ENCODE data around the gene NPIPA5.
"Not testable (repeated sequence)": the region's sequence is repeated elsewhere in the genome, so short reads cannot be mapped to it uniquely, and the experiment has no call there.

The NPIPA5 gene

DNA sequence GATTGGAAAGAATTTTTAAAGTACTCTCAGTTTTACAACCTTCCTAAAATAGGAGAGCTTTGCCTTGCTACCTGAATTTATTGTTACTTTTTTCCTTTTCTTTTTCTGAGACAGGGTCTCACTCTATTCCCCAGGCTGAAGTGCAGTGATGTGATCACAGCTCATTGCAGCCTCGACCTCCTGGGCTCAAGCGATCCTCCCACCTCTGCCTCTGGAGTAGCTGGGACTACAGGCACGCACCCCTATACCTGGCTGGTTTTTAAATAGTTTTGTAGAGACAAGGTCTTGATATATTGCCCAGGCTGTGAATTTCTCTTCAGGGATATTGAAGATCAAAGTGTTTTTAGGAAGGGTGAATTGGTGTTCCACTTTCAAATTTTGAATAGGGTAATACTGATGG lies 21.2 kb upstream of the NPIPA5 start:
- Mint-ChIP-seq H3K4me3 (no peak overlapping the region), H3K9me3 (no peaks in the 10 kb centered on the region), H3K4me1 (ENCODE audit: low read depth) (peaks cover 3% of the 10 kb centered on the region), H3K36me3 (ENCODE audit: low read depth) (no peaks in the 10 kb centered on the region), H3K27ac (no peak overlapping the region), H3K27me3 (peaks cover 23% of the 10 kb centered on the region)

DNA sequence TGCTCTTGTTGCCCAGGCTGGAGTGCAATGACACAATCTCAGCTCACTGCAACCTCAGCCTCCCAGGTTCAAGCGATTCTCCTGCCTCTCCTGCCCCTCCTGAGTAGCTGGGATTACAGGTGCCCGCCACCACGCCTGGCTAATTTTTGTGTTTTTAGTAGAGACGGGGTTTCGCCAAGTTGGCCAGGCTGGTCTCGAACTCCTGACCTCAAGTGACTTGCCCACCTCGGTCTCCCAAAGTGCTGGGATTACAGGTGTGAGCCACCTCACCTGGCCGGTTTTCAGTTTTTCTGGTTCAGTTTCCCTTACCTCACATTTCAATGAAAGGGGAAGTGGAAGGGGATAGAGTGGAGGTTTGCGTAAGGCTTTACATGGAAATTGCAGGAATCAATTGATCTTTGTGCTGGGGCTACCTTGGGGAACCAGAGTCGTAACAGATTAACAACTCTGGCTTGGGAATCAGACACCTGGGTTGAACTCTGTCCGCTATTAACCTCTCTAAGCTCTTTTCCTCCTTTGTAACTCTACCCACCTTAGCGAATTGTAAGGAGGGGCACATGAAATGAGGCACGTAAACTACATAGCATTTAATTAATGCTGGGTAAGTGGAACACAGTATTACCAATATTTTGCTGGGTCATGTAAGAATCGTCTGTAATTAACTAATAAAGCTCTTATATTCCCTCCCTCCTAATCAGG lies 20.7 kb upstream of the NPIPA5 start:
- Mint-ChIP-seq H3K4me1 (ENCODE audit: low read depth) (peaks cover 3% of the 10 kb centered on the region), H3K36me3 (ENCODE audit: low read depth) (no peaks in the 10 kb centered on the region), H3K27ac (no peak overlapping the region), H3K4me3 (no peak overlapping the region), H3K9me3 (no peaks in the 10 kb centered on the region), H3K27me3 (peaks cover 23% of the 10 kb centered on the region)

GRCh38 chr16:15396948-15397594 lies 19.0 kb upstream of the NPIPA5 start:
- Mint-ChIP-seq H3K4me1 (ENCODE audit: low read depth) (peaks cover 3% of the 10 kb centered on the region), H3K27me3 (peaks cover 30% of the 10 kb centered on the region), H3K36me3 (ENCODE audit: low read depth) (no peaks in the 10 kb centered on the region), H3K27ac (no peak overlapping the region), H3K4me3 (no peak overlapping the region), H3K9me3 (no peaks in the 10 kb centered on the region)

DNA sequence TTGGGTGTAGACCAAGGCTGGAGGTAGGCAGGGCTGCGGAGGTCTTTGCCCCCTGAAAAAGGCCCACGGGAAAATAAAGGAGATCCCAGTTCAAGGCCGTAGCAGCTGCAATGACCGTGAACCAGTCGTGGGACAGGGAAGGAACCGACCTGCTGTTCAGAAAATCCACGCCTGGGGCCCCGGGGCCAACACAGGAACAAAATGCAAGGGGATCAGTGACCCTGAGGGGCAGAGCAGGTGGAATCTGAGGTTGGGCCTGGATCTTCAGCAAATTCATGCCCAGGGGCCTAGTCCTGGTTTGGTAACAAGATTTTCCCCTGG lies 18.4 kb upstream of the NPIPA5 start:
- H3K9me3 Mint-ChIP-seq; H3K27ac Mint-ChIP-seq; H3K36me3 Mint-ChIP-seq (ENCODE audit: low read depth); H3K4me1 Mint-ChIP-seq (ENCODE audit: low read depth); H3K4me3 Mint-ChIP-seq: not testable (repeated sequence)
- peaks cover 33% of the 10 kb centered on the region for H3K27me3 Mint-ChIP-seq

DNA sequence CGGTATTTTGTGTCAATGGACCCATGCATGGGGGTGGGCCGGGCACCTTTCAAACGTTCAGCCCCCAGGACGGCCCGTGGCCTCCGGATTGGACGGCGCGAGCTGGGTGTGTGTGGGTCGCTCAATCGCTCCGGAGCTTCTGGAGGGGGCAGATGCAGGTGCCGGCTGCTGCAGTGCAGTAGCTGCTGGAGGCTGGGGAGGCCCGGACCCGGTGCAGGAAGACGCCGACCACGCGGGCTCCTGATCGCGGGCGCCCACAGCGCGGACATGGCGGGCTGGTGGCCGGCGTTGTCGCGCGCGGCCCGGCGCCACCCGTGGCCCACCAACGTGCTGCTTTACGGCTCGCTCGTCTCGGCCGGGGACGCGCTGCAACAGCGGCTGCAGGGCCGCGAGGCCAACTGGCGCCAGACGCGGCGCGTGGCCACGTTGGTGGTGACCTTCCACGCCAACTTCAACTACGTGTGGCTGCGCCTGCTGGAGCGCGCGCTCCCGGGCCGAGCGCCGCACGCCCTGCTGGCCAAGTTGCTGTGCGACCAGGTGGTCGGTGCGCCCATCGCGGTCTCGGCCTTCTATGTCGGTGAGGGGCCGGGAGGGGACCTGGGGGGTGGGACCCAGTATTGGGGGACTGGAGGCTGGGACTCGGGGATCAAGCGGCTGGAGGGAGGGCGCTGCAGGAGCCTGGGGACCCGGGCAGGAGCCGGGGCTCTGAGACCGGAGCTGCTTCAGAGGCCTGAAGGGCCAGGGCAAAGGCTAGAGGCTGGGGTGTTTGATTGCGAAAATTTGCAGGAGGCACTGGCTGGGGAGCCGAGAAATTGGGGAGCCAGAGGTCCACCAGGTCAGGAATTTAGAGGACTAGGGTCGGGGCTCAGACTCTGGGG lies 17.8 kb upstream of the NPIPA5 start, which contains the start of gene MPV17L:
MPV17L (plus strand) TSS at position 124 of the 878 bp plus-strand sequence; CDS start at position 268, 144 bp downstream.
- not testable (repeated sequence) for H3K27ac Mint-ChIP-seq; H3K9me3 Mint-ChIP-seq; H3K36me3 Mint-ChIP-seq (ENCODE audit: low read depth); H3K4me1 Mint-ChIP-seq (ENCODE audit: low read depth)
- peaks cover 36% of the 10 kb centered on the region for H3K27me3 Mint-ChIP-seq
- peak within 1 kb of the TSS; percentile 26 for H3K4me3 Mint-ChIP-seq

GRCh38 chr16:15393025-15393424 lies 14.9 kb upstream of the NPIPA5 start:
- H3K36me3 Mint-ChIP-seq (ENCODE audit: low read depth); H3K27ac Mint-ChIP-seq; H3K4me3 Mint-ChIP-seq; H3K9me3 Mint-ChIP-seq: not testable (repeated sequence)
- peaks cover 11% of the 10 kb centered on the region for H3K4me1 Mint-ChIP-seq (ENCODE audit: low read depth)
- peaks cover 37% of the 10 kb centered on the region for H3K27me3 Mint-ChIP-seq

GRCh38 chr16:15389916-15390315 lies 11.8 kb upstream of the NPIPA5 start:
- not testable (repeated sequence) for H3K36me3 Mint-ChIP-seq (ENCODE audit: low read depth); H3K27ac Mint-ChIP-seq; H3K4me3 Mint-ChIP-seq; H3K4me1 Mint-ChIP-seq (ENCODE audit: low read depth); H3K9me3 Mint-ChIP-seq
- peaks cover 20% of the 10 kb centered on the region for H3K27me3 Mint-ChIP-seq

DNA sequence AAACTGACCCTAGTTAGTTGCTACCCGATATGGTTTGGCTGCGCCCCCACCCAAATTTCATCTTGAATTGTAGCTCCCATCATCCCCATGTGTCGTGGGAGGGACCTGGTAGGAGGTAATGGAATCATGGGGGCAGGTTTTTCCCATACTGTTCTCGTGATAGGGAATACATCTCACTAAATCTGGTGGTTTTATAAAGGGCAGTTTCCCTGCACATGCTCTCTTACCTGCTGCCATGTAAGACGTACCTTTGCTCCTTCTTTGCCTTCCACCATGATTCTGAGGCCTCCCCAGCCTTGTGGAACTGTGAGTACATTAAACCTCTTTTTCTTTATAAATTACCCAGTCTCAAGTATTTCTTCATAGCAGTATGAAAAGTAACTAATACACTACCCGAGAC lies 10.0 kb upstream of the NPIPA5 start:
- not testable (repeated sequence) for H3K27ac Mint-ChIP-seq; H3K36me3 Mint-ChIP-seq (ENCODE audit: low read depth)

GRCh38 chr16:15382810-15383209 lies 4.7 kb upstream of the NPIPA5 start:
- H3K4me1 Mint-ChIP-seq (ENCODE audit: low read depth); H3K27ac Mint-ChIP-seq; H3K9me3 Mint-ChIP-seq; H3K36me3 Mint-ChIP-seq (ENCODE audit: low read depth); H3K4me3 Mint-ChIP-seq; H3K27me3 Mint-ChIP-seq: not testable (repeated sequence)

More for the DNA sequence above, 10.0 kb upstream of the NPIPA5 start:
- H3K27me3 Mint-ChIP-seq, result peaks cover 12% of the 10 kb centered on the region
- H3K4me1 Mint-ChIP-seq (ENCODE audit: low read depth); H3K9me3 Mint-ChIP-seq; H3K4me3 Mint-ChIP-seq: not testable (repeated sequence)

DNA sequence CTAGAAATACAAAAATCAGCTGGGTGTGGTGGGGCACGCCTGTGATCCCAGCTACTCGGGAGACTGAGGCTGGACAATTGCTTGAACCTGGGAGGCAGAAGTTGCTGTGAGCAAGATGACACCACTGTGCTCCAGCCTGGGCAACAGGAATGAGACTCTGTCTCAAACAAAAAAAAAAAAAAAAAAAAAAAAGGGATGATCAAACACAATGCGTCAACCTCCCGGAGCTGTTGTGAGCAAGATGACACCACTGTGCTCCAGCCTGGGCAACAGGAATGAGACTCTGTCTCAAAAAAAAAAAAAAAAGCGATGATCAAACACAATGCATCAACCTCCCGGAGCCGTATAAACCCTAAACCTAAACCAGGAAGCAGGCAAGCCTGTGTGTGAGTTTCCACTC lies 20.6 kb downstream of the NPIPA5 start:
- H3K4me1 Mint-ChIP-seq (ENCODE audit: low read depth); H3K9me3 Mint-ChIP-seq; H3K27ac Mint-ChIP-seq; H3K27me3 Mint-ChIP-seq; H3K36me3 Mint-ChIP-seq (ENCODE audit: low read depth); H3K4me3 Mint-ChIP-seq: not testable (repeated sequence)

DNA sequence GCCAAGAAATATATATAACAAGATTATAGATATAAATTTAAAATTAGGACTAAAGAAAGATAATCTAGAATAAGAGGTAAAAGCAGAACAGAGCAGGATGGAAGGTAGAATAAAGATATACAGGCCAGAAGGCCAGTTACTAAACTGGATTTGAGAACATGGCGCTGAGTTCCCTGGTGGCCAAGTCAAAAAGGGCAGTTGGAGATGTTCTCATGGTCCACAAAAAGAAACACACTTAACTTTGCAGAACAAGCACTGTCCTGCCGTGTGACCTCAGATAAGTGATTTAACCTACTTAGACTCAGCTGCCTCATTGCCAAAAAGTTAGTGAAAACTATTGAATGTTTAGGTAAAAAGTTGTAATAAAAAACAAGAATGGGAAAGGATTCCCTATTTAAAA lies 23.2 kb downstream of the NPIPA5 start:
- H3K4me3 Mint-ChIP-seq; H3K36me3 Mint-ChIP-seq (ENCODE audit: low read depth); H3K27ac Mint-ChIP-seq; H3K9me3 Mint-ChIP-seq; H3K4me1 Mint-ChIP-seq (ENCODE audit: low read depth); H3K27me3 Mint-ChIP-seq: not testable (repeated sequence)

GRCh38 chr16:15352852-15353251 lies 25.2 kb downstream of the NPIPA5 start:
- H3K4me3 Mint-ChIP-seq, H3K27me3 Mint-ChIP-seq: not testable (repeated sequence)

DNA sequence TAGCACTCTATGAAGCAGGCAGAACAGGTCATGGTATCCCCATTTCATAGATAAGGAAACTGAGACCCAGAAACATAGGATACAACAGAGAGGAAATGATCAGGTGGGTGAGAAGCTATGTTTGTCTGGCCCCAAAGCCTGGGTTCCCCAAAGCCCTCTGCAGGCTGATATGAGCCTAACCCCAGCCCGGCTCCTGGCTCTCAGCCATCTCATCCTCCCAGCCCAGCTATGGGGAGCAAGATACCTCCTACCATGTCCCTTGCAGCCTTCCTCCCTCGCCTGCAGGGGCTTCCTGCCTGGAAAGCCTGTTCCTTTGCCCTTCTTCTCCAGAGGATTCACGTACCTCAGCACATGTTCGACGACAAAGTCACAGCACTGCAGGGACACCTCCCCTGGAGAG lies 26.3 kb downstream of the NPIPA5 start:
- H3K9me3 Mint-ChIP-seq, H3K4me3 Mint-ChIP-seq, H3K27ac Mint-ChIP-seq: not testable (repeated sequence)

More at GRCh38 chr16:15352852-15353251, 25.2 kb downstream of the NPIPA5 start:
- not testable (repeated sequence) for H3K27ac Mint-ChIP-seq; H3K4me1 Mint-ChIP-seq (ENCODE audit: low read depth); H3K9me3 Mint-ChIP-seq; H3K36me3 Mint-ChIP-seq (ENCODE audit: low read depth)

DNA sequence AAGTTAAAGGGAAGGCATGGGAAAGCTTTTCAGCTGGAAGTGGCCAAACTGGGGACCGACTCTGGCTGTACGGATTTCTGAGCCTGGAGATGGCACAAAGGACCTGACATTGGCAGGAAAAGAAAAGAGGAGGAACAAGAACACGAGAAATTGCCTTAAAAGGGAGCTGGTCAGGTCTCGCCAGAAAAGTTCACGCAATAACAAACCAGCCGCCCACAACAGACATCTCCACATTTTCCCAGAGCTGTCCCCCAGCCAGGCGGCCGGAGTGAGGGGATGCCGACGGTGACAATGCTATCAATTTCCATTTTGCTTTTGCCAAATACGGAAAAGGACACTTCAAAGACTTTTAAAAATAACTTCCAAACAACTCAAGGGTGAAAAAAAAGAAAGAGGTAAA lies 26.8 kb downstream of the NPIPA5 start:
- H3K27ac Mint-ChIP-seq; H3K27me3 Mint-ChIP-seq; H3K9me3 Mint-ChIP-seq; H3K36me3 Mint-ChIP-seq (ENCODE audit: low read depth); H3K4me1 Mint-ChIP-seq (ENCODE audit: low read depth); H3K4me3 Mint-ChIP-seq: not testable (repeated sequence)

More for the DNA sequence above, 26.3 kb downstream of the NPIPA5 start:
- not testable (repeated sequence) for H3K27me3 Mint-ChIP-seq; H3K4me1 Mint-ChIP-seq (ENCODE audit: low read depth); H3K36me3 Mint-ChIP-seq (ENCODE audit: low read depth)

- H3K9me3 Mint-ChIP-seq; H3K27me3 Mint-ChIP-seq; H3K4me3 Mint-ChIP-seq; H3K36me3 Mint-ChIP-seq (ENCODE audit: low read depth); H3K4me1 Mint-ChIP-seq (ENCODE audit: low read depth); H3K27ac Mint-ChIP-seq: not testable (repeated sequence)
Measured at GRCh38 chr16:15348721-15349120, 29.4 kb downstream of the NPIPA5 start.
